22Rv1 (cell line): ENCODE data around the gene KCNJ15.

ENCODE experiments used
- CTCF ChIP-seq: fragments of 450-650 bp; IDR thresholded peaks from 2 replicates; pipeline ENCODE4 v1.5.1; 2017; ENCODE audit warnings: mild to moderate bottlenecking
- ZFX ChIP-seq: fragments of 450-650 bp; IDR thresholded peaks from 2 replicates; pipeline ENCODE4 v1.6.1; 2017; ENCODE audit warnings: antibody characterized with exemption, borderline replicate concordance

- TF ChIP-seq CTCF (no peak), ZFX (no peak)
Observed at GRCh38 chr21:38334866-38335265, 78.1 kb downstream of the KCNJ15 start.
